Medulla oblongata (tissue), 1 donor: Measurements from ENCODE around the gene HOXA6.

Source experiments
- DNase-seq: peaks from one replicate; pipeline ENCODE4 v3.0.0-alpha.2; 2015; ENCODE audit errors: extremely low spot score

The HOXA6 gene

DNA sequence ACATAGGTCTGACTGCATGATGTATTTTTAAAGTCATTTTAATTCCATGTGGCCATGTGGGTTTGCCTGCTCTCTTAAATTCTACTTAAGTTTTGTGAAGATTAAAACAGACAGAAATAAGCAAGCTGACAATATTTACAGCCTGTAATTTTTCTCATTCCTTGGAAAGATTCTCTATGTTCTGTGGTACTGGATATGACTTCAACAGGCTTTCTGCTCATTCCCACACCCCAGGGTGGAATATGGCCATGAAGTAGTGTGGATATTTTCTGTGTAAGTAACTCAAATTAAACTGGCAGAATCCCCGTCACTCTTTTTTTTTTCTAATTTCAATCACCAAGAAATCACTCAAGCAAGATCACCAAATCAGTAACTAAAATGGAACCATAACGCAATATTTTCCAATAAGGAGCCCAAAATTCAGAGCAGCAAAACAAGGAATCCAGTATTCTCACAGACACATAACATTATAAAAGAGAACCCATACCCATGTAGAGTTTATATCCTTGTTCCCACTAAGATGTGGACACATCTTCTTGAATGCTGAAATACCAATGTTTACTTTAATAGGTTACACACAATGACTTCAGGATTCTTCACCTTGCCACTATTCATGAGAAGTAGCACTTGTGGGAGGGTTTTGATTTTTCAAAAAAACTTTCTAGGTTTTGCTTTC lies 9.8 kb downstream of the HOXA6 start:
- DNase-seq = no peak

DNA sequence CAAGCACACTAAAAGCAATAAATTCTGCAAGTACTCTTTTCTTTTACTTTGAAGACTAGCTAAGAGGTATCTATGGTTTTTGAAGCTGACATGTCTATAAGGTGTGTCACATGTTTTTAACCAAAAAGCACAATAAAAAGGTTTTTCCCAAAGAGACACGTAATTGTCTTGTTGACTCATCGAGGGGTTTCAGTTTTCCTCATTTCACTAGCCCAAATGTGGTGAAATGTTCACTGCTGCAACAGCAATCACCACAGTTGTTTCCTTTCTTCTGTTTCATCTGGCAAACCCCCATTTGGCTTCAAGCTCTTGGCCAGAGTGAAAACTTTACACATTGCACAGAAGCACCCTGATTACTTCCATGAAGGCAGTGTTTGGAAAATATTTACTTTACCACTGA lies 13.2 kb downstream of the HOXA6 start:
- peak; percentile 75 for DNase-seq

DNA sequence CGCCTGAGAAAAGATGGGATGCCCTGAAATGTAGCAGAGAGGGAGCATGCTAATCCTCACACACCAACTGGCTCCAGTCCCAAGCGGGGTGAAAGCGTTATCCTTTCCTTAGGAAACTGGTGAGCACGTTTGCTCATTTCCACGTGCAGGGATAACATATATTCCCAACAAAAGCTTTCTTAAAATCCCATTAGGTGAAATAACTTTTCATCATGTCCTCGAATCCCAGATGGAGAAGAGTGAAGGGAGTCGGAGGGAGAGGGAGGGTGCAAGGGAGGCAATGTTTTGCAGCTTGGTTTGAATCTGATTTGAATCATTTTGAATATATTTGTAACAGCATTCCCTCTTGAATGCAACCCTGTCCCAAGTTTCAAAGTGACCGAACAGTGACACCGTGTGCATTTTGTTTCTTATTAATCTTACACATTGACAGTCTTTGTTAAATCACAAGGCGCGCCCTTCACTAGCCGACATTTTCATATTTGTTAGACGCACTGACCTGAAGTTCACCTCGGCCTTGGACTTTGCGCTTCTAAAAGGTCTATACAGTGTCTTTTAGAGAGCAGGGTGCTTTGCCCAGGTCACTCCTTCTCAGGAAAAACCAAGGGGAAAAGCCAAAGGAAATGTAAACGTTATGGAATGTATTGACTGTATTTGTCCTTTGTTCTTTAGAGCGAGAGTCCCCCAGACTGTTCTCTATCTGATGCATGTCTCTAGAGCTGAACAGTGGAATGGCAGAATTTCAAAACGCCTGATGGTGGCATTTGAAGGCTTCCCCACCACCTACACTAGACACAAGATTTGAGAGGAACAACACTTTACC lies 14.0 kb downstream of the HOXA6 start:
- no peak for DNase-seq

DNA sequence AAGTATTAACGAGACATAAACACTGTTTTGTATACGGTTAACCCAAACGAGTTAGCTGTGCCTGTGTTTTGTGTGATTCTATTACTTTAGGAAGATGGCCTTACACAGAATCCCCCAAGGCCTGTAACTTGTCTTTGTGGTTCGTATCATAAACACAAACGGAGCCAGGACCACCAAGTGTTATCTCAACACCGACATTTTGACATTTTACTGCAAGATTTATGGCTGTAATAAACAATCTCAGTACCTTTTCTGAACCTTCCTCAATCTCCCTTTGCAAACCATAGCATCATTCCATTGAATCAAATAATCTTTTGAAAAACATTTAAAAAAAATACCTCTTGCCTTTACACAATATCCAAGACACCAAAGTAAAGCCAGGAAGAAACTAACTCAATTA lies 14.6 kb downstream of the HOXA6 start:
- DNase-seq = no peak

DNA sequence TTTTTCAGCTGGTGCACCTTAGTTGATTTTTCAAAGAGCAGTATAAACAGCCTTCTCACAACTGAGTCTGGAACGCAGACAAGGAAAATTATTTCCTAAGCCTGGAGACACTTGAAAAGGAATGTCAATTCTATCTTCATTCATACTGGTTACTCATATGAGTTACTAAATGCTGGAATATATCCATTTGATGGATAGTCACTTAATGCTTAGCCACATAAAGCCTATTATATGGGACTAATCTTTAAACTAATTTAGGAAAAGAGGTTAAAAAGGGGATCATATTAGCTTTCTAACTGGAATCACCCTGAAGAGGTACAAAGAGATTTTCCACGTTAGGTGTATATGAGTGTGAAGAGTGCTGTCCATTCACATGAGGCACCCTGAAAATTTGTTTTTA lies 15.4 kb downstream of the HOXA6 start:
- DNase-seq = no peak

DNA sequence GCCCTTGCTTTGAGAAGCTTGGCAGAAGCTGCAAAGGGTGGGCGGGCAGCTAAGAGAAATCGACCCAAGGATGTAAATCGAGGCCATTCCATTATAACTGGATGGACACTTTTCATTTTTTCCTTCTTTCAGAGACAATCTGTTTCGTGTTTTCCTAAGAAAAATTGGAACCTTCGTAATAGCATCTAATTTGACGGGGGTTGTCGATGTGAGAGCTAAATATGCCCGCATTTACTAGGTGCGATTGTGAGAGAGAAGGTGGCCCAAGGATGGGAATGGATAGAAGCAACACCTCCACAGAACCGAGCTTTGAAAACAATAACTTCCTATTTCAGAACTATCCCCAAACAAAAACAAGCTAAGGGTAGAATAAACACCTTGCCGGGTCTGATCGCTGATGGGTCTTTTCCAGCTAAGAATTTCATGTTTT lies 16.2 kb downstream of the HOXA6 start:
- no peak for DNase-seq

DNA sequence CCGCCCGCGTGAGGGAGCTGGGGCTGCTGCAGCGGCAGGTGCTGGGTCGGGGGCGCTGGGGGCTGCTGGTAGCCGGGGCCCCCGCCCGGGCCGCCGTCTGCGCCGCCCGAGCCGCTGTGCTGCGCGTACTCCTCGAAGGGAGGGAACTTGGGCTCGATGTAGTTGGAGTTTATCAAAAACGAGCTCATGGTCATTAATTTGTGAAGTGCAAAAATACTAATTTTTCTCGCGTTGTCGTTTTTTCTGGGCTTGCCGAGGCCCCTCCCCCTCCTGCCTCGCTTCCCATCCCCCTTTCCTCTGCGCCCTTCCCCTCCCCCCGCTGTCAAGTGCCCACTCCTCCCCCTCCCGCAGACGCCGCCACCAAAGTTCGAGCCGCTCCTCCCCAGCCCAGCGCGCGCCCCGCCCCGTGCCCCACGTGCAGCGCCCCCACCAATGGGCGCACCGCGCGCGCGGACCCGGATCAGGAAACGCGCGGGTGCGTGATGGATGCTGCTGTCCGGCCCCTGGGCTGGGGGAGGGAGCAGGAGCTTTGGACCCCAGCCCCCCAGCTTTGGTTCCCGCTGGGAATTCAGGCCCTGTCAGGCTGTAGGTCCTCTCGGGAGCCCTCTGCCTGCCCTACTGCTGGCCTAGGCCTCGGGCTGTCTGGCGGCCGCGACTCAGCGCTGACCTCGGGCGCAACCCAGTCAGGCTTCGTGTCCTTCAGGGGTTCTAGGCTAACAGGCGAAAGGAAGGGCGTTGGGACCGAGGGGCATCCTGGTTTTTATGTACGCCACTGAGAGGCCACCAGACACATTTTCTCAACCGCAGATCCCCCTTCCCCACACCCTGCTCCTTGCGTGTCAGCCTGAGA lies 16.8 kb downstream of the HOXA6 start, which contains the start of gene HOXA4:
HOXA4 (minus strand) TSS at position 218 of the 850 bp plus-strand sequence; CDS start at position 194, 24 bp downstream.
- peak; percentile 94 for DNase-seq

DNA sequence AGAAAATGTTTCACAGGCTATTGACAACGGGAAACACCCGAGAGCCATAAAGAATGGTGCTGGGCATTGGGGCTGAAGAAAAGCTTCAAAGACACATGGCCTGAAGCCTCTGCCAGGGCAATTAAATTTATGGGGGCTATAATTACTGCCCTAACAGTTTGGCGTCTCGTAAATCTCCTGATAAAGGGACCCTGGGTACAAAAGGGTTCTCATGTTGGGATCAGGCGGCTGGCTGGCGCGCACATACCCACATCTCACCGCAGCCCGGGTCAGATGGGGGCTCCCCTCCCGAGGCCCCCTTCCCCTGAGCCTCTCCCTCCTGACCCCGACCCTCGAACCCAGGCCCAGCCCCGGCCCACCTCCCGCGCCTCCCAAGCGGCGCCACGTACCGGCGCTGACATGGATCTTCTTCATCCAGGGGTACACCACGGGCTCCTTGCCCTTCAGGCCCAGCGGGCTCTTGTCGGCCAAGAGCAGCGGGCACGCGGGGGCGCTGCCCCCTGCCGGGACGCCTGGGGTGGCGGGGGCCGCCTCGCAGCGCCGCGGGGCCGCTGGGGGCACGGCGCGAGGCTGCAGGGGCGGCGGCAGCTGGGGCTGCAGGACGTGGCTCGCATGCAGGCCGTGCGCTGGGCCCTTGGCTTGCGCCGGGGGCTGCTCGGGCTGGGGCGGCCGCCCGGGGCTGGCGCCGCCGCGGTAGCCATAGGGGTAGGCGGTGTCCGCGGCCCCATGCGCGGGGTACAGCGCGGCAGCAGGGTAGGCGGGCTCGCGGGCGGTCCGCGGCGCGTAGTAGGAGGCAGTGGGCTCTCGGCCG lies 17.6 kb downstream of the HOXA6 start:
- no peak for DNase-seq

DNA sequence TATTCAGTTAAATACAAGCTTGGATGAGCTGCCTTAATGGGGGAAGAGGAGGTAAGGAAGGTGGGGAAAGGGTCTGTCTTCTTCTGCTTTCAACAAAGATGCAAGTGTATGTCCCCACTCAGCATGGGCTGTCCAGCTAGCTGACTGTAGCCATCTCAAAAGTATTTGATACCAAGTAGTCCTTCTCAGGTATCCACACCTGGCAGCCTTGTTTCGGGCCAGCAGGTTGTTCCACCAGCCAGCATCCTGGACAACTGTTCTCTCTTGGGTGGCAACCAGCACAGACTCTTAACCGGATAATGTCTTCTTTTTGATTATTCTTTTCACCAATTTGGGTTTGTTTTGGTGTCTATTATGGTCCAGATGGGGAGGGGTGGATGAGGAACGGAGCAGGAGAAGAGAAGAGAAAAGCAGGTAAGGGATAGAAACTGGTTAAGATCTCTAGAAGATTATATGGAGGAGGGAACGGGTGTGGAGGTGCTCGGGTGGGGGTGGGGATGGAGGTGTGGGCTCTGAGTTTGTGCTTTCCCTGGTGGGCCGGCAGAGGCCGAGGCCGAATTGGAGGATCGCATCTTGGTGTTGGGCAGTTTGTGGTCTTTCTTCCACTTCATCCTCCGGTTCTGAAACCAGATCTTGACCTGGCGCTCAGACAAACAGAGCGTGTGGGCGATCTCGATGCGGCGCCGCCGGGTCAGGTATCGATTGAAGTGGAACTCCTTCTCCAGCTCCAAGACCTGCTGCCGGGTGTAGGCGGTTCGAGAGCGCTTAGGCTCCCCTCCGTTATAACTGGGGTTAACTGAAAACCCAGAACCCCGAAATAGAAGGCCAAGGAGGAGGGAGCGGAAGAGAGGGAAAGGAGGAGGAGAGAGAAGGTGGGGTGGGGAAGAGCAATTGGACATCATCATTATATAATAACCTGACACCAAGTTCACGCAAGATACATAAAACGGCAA lies 18.5 kb downstream of the HOXA6 start:
- no peak for DNase-seq

DNA sequence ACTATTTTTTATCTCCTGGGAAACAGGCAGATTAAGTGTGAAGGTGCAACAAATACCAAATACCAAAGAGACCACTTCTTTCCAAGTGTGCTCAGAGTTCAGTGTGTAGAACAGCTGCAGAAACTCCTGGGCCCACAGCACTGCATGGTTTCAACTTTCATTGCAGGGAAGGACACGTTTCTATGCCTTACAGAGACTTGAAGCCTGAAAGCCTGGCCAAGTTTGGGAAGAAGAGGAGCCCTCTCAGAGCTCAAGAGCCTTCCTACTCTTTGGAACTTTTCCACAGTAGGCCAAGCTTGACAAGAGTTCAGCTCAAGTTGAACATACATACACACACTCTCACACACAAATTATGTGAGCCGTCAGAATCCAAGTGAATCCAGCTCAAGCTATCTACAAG lies 19.5 kb downstream of the HOXA6 start:
- peak; percentile 35 for DNase-seq

DNA sequence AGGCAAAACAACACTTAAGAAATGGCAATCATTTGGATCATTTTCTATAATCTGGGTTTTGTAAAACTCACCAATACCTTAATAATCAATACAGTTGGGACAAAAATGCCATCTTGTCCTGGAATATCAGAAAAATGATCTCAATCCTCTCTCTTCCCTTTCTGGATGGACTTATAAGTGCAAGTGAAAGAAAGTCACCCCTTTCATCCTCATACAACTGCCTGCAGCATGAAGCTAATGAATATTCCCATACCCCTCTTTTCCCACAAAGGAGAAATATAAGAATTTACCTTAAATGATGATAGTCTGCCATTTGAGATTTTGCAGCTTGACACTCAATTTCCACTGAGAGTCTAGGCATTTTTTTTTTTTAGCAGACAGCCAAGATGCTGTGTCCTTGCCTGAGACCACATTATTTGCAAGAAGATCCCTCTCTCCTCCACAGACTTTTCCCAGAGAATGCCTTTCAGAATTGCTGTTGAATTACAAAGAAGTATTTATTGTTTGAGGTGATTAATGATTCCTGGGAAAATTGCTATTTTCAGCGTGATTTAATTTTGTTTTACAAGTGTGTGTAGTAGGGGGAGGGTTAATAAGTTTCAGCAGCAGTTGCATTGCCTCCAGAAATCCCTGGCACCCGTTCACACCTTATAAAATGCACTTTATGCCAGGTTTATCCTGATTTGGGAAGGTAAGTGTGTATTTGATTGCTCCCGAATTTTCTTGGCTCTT lies 20.8 kb downstream of the HOXA6 start:
- DNase-seq = no peak

DNA sequence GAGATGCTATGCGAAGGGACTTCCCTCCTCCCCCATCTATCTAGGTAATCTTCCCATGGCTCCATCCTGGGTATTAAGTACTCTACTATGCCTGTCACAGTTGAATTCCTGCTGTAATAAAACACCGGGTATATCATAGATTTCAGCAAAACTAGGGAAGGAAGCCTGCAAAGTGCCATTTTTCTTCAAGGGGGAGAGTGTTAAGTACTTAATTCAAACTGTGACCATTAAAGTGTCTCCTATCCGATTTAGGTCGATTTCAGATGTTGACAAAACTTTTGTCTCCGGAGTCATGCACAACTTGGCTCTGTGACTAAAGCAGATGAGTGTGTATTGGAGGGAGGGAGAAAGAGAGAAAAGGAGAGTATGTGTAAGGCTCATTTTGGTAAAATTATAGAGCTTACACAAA lies 21.6 kb downstream of the HOXA6 start:
- DNase-seq = no peak

DNA sequence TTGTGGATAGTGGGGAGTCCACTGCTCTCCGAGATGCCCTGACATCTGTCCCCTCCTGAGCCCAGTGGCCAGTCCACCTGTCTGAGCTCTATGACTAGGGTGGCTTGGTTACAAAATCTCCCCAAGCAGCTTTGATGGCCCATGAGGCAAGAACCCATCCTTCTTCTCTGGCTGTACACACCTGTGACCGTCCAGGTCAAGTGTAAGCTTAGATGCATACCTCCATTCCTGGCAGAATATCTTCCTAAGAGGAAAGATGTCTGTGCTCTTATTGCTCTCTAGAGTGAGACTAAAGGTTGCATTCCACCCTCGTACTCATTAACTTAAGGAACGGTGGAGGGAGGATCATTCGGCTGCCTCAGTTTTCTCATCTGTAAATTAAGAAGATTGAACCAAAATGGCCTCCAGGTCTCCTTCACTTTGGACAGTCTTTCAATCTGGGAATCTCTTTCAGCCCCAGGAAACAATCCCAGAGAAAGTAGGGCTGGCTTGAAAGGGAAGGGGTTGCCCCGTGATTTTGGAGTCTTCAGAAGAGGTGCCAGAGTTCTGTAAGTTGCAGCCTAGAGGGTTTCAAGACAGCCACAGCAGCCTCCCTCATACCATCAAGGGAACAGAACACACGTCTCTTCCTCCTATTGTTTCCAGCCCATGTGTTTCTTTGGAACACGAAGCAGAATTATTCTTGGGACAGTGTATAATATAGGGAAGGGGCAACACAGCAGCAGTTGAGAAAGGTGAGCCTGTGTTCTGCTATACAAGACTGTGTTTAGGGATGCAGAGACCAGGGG lies 22.5 kb downstream of the HOXA6 start:
- DNase-seq = no peak

DNA sequence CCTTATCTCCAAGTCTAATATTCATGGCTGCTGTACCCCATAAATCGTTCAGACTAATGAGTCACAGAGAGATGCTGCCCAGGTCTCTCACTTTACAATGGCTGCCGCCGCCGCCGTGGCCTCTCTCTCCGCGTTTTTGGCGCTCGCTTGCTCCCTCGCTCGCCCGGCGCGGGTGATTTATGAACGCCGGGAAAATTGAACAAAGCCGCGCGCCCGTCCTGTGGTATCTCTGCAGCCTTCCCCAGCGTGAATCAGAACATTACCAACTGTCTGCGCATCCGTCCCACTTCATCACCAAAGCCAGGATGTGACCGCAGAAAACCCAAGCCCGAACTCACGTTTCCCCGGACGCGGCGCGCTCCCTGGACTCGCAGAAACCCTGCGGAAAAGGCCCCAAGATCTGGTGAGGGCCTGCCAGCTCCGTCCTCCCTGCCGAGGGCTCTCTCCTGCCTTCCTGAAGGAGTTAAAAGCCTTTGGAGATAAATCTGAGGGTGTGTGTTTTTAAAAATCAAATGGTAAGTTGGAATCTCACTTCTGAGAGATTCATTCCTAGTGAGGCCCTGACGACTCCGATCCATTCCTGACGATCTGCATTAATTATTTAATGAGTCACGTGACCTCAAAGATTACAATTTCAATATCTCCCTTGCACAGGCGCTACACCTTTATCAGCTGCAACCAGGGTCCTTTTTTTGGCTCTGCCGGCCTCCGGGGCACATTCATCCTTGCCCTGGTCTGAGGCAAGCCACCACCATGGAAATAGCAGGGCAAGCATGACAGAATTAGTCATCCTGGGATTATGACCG lies 23.3 kb downstream of the HOXA6 start:
- no peak for DNase-seq

DNA sequence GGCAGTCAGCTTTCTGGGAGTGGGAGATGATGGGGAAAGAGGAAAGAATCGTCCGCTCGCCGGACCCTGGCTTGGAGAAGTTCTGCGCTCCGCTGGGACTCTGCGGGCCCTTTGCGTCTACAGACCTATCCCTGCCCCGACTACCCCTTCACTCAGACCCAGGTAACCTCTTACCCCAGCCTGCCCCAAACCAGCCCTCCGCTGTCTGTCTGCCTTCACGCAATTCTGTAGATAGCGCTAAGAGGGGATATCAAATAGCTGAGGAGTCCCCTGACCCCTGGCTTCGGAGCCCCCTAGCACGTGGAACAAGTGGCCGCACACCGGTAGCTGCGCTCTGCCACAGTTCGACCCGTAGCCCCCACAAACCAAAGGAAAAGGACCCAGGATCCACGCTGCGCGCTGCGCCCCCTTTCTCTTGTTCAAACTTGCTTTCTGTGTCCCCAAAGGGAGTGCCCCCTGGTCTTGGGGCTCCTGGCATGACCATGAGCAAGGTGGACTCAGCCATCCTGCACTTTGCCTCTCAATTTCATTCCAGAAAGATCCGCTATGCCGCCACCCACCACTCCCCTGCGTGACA lies 24.0 kb downstream of the HOXA6 start:
- DNase-seq = no peak

DNA sequence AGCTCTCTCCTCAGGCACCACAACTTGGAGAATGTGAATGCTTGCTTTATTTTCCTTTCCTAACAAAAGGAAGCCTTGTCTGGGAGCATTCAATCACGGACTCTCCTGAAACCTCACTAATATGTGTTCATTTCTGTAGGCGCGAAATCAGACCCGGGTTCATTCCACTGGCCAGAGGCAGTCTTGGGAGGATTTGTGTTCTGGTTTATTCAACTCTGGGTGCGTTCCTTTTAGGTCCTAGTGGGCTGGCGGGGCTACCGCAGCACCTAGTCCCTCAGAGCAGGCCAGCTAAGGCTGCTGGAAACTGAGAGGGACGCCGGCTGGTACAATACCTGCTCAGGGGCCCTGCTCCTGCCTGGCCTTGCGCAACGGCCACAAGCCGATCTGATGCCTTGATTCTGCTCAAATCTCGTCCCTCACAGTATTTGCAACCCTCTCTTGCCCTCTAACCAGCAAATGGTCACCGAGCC lies 24.5 kb downstream of the HOXA6 start:
- DNase-seq = peak; percentile 74
